Neuronal stem cell (in vitro differentiated cells): Measurements from ENCODE around the gene EVI5.

ENCODE experiments used
- DNase-seq: peaks from one replicate; pipeline ENCODE4 v3.0.0-alpha.2; 2013; ENCODE audit warnings: low spot score
- H2AFZ ChIP-seq: one replicate; pipeline ENCODE4 v1.6.1; 2013; ENCODE audit warnings: mild to moderate bottlenecking, low read length, inconsistent platforms
- H2AK5ac ChIP-seq: 2 replicates; pipeline ENCODE4 v1.6.1; 2013; ENCODE audit warnings: low read depth, mild to moderate bottlenecking, inconsistent platforms, low read length, moderate library complexity, mixed read lengths
- H2BK120ac ChIP-seq: 2 replicates; pipeline ENCODE4 v1.6.1; 2013; ENCODE audit warnings: low read depth, mild to moderate bottlenecking, inconsistent platforms, low read length, moderate library complexity, mixed read lengths
- H2BK12ac ChIP-seq: one replicate; pipeline ENCODE4 v1.6.1; 2013; ENCODE audit warnings: low read length, inconsistent platforms
- H2BK15ac ChIP-seq: 2 replicates; pipeline ENCODE4 v1.6.1; 2013; ENCODE audit warnings: mild to moderate bottlenecking, low read length, inconsistent platforms, mixed read lengths
- H2BK5ac ChIP-seq: one replicate; pipeline ENCODE4 v1.6.1; 2013; ENCODE audit warnings: inconsistent platforms, mild to moderate bottlenecking, low read length, moderate library complexity
- H3K14ac ChIP-seq: one replicate; pipeline ENCODE4 v1.6.1; 2013; ENCODE audit warnings: low read length, inconsistent platforms
- H3K18ac ChIP-seq: 2 replicates; pipeline ENCODE4 v1.6.1; 2013; ENCODE audit warnings: low read length, inconsistent platforms
- H3K23ac ChIP-seq: 2 replicates; pipeline ENCODE4 v1.6.1; 2013; ENCODE audit warnings: low read depth, mild to moderate bottlenecking, mixed read lengths, low read length, inconsistent platforms; ENCODE audit not compliant: poor library complexity
- H3K27ac ChIP-seq: replicated peaks from 3 replicates; pipeline ENCODE4 v1.5.1; 2013; ENCODE audit warnings: low read length, inconsistent platforms
- H3K27me3 ChIP-seq, 3 experiments: 2 replicates each; pipeline ENCODE4 v1.6.1; 2013; ENCODE audit warnings: low read length in 3 of 3, mild to moderate bottlenecking in 2 of 3, inconsistent platforms in 1 of 3, low read depth in 1 of 3, mixed read lengths in 1 of 3, moderate library complexity in 1 of 3; ENCODE audit not compliant: control insufficient read depth in 3 of 3, insufficient read depth in 3 of 3
- H3K36me3 ChIP-seq, 2 donors: replicated peaks in 1 of 2; 2 replicates each; pipeline ENCODE4 v1.6.1; 2013; ENCODE audit warnings: low read length in 2 of 2; ENCODE audit not compliant: control insufficient read depth in 2 of 2, insufficient read depth in 2 of 2
- H3K4ac ChIP-seq: 2 replicates; pipeline ENCODE4 v1.6.1; 2013; ENCODE audit warnings: inconsistent platforms, mild to moderate bottlenecking, low read length, moderate library complexity
- H3K4me1 ChIP-seq, 2 donors: 1 replicate in 1 of 2; 2 replicates in 1 of 2; pipeline ENCODE4 v1.6.1; 2013; ENCODE audit warnings: low read length in 2 of 2, low read depth in 1 of 2; ENCODE audit not compliant: control insufficient read depth in 2 of 2, insufficient read depth in 1 of 2
- H3K4me2 ChIP-seq: one replicate; pipeline ENCODE4 v1.6.1; 2013; ENCODE audit warnings: mild to moderate bottlenecking, low read length, inconsistent platforms; ENCODE audit not compliant: insufficient read depth, poor library complexity, severe bottlenecking
- H3K4me3 ChIP-seq, 2 donors: 2 replicates each; pipeline ENCODE4 v1.5.1; 2013; ENCODE audit warnings: low read length in 2 of 2, mild to moderate bottlenecking in 2 of 2, inconsistent platforms in 1 of 2, moderate library complexity in 1 of 2
- H3K79me1 ChIP-seq: one replicate; pipeline ENCODE4 v1.6.1; 2013; ENCODE audit warnings: low read depth, mild to moderate bottlenecking, inconsistent platforms, low read length, moderate library complexity
- H3K9ac ChIP-seq: one replicate; pipeline ENCODE4 v1.6.1; 2013; ENCODE audit warnings: mild to moderate bottlenecking, low read depth, low read length, inconsistent platforms; ENCODE audit not compliant: poor library complexity
- H3K9me3 ChIP-seq, 2 donors: replicated peaks in 1 of 2; 2 replicates each; pipeline versions ENCODE3 to v1.6.1; 2013; ENCODE audit warnings: low read length in 2 of 2, mild to moderate bottlenecking in 2 of 2, inconsistent platforms in 1 of 2, low read depth in 1 of 2, mixed read lengths in 1 of 2, moderate library complexity in 1 of 2; ENCODE audit not compliant: control insufficient read depth in 2 of 2, insufficient read depth in 1 of 2
- H4K8ac ChIP-seq: one replicate; pipeline ENCODE4 v1.6.1; 2013; ENCODE audit warnings: low read depth, mild to moderate bottlenecking, inconsistent platforms, low read length, moderate library complexity
- H4K91ac ChIP-seq: one replicate; pipeline ENCODE4 v1.6.1; 2013; ENCODE audit warnings: low read length, low read depth, mild to moderate bottlenecking, inconsistent platforms; ENCODE audit not compliant: poor library complexity
- WGBS, 2 donors: extraction: QIAGEN DNeasy Blood & Tissue Kit; methylation state at CpG; one replicate each; pipeline ENCODE4 v1.1.7; 2013; ENCODE audit warnings: missing lambda C conversion rate in 2 of 2, mixed read lengths in 1 of 2; ENCODE audit not compliant: insufficient read length in 2 of 2, insufficient replicate concordance in 1 of 2; ENCODE audit errors: extremely low coverage in 2 of 2; 5-methylcytosine and 5-hydroxymethylcytosine counted together

EVI5 gene

GRCh38 chr1:92691925-92692324 is 93.0 kb downstream of the EVI5 start:
- H2BK12ac ChIP-seq, result no peak overlapping the region
- no peak overlapping the region for H2BK120ac ChIP-seq
- no peak overlapping the region for H2AK5ac ChIP-seq
- H4K8ac ChIP-seq, result no peak overlapping the region
- no peak overlapping the region for H3K23ac ChIP-seq
- no peak overlapping the region for H3K4me2 ChIP-seq
- H3K4ac ChIP-seq, result no peak overlapping the region
- H3K4me1 ChIP-seq, result no peaks in the 10 kb centered on the region
- H2BK5ac ChIP-seq, result no peak overlapping the region
- no peaks in the 10 kb centered on the region for H3K79me1 ChIP-seq
- H3K27me3 ChIP-seq, result no peaks in the 10 kb centered on the region
- H3K36me3 ChIP-seq, result peaks cover 0 to 23% of the 10 kb centered on the region in 2 donors
- no peak overlapping the region for H3K4me3 ChIP-seq
- H3K9me3 ChIP-seq, result no peaks in the 10 kb centered on the region
- H3K9ac ChIP-seq, result no peak overlapping the region
- H2BK15ac ChIP-seq, result no peak overlapping the region
- H3K27ac ChIP-seq, result no peak overlapping the region
- no peak overlapping the region for H3K18ac ChIP-seq
- no peak for DNase-seq
- no peak overlapping the region for H2AFZ ChIP-seq
- no peak overlapping the region for H3K14ac ChIP-seq
- H4K91ac ChIP-seq, result no peak overlapping the region
- no CpG with 5 or more reads among the region's 1 CpG for WGBS, 2 donors

- H3K4me1 ChIP-seq, result no peaks in the 10 kb centered on the region
- H2BK12ac ChIP-seq, result no peak overlapping the region
- H2AK5ac ChIP-seq, result no peak overlapping the region
- no peak for DNase-seq
- H3K18ac ChIP-seq, result no peak overlapping the region
- no CpG with 5 or more reads among the region's 3 CpGs for WGBS, 2 donors
- H3K4me2 ChIP-seq, result no peak overlapping the region
- no peaks in the 10 kb centered on the region for H3K9me3 ChIP-seq
- H2BK5ac ChIP-seq, result no peak overlapping the region
- H3K79me1 ChIP-seq, result no peaks in the 10 kb centered on the region
- H4K8ac ChIP-seq, result no peak overlapping the region
- H3K23ac ChIP-seq, result no peak overlapping the region
- H2BK15ac ChIP-seq, result no peak overlapping the region
- no peak overlapping the region for H3K27ac ChIP-seq
- H3K36me3 ChIP-seq, result peaks cover 0 to 23% of the 10 kb centered on the region in 2 donors
- no peak overlapping the region for H3K4me3 ChIP-seq
- no peak overlapping the region for H2BK120ac ChIP-seq
- no peak overlapping the region for H4K91ac ChIP-seq
- no peak overlapping the region for H3K4ac ChIP-seq
- no peaks in the 10 kb centered on the region for H3K27me3 ChIP-seq
- H2AFZ ChIP-seq, result no peak overlapping the region
- H3K14ac ChIP-seq, result no peak overlapping the region
- H3K9ac ChIP-seq, result no peak overlapping the region
Observed at GRCh38 chr1:92690212-92690906, 94.5 kb downstream of the EVI5 start.

GRCh38 chr1:92679980-92680379 is 104.9 kb downstream of the EVI5 start:
- no CpG with 5 or more reads among the region's 4 CpGs for WGBS, 2 donors
- no peak overlapping the region for H3K4me3 ChIP-seq

GRCh38 chr1:92663775-92664174 is 121.1 kb downstream of the EVI5 start:
- no peak overlapping the region for H2BK5ac ChIP-seq
- DNase-seq, result no peak
- no peak overlapping the region for H2AFZ ChIP-seq
- no peak overlapping the region for H3K9ac ChIP-seq
- H3K36me3 ChIP-seq, result peaks cover 0 to 2% of the 10 kb centered on the region in 2 donors
- no peak overlapping the region for H4K91ac ChIP-seq
- H2BK12ac ChIP-seq, result no peak overlapping the region
- no peaks in the 10 kb centered on the region for H3K4me1 ChIP-seq
- no peaks in the 10 kb centered on the region for H3K27me3 ChIP-seq
- no CpG with 5 or more reads among the region's 5 CpGs for WGBS, 2 donors
- no peak overlapping the region for H3K23ac ChIP-seq
- no peak overlapping the region for H2BK15ac ChIP-seq
- no peaks in the 10 kb centered on the region for H3K79me1 ChIP-seq
- no peak overlapping the region for H3K4ac ChIP-seq
- no peak overlapping the region for H4K8ac ChIP-seq
- H3K27ac ChIP-seq, result no peak overlapping the region
- H2BK120ac ChIP-seq, result no peak overlapping the region
- no peak overlapping the region for H2AK5ac ChIP-seq
- no peak overlapping the region for H3K4me3 ChIP-seq
- no peak overlapping the region for H3K4me2 ChIP-seq
- no peak overlapping the region for H3K14ac ChIP-seq
- H3K9me3 ChIP-seq, result no peaks in the 10 kb centered on the region
- H3K18ac ChIP-seq, result no peak overlapping the region

More at GRCh38 chr1:92679980-92680379, 104.9 kb downstream of the EVI5 start:
- no peak overlapping the region for H2AK5ac ChIP-seq
- no peak overlapping the region for H4K91ac ChIP-seq
- H3K79me1 ChIP-seq, result no peaks in the 10 kb centered on the region
- no peaks in the 10 kb centered on the region for H3K27me3 ChIP-seq
- no peaks in the 10 kb centered on the region for H3K4me1 ChIP-seq
- no peak for DNase-seq
- no peak overlapping the region for H3K14ac ChIP-seq
- H3K27ac ChIP-seq, result no peak overlapping the region
- no peak overlapping the region for H3K4me2 ChIP-seq
- H2BK12ac ChIP-seq, result no peak overlapping the region
- no peak overlapping the region for H3K23ac ChIP-seq
- peaks cover 0 to 7% of the 10 kb centered on the region in 2 donors for H3K36me3 ChIP-seq
- no peak overlapping the region for H3K18ac ChIP-seq
- H3K9ac ChIP-seq, result no peak overlapping the region
- H2AFZ ChIP-seq, result no peak overlapping the region
- no peak overlapping the region for H2BK15ac ChIP-seq
- no peaks in the 10 kb centered on the region for H3K9me3 ChIP-seq
- H2BK120ac ChIP-seq, result no peak overlapping the region
- no peak overlapping the region for H4K8ac ChIP-seq
- no peak overlapping the region for H3K4ac ChIP-seq
- no peak overlapping the region for H2BK5ac ChIP-seq
